OCI-LY7 (cell line): ENCODE measurements around the gene NAALADL2.

Source experiments
- EZH2phosphoT487 ChIP-seq: fragments of 200-600 bp; sonication (generic); IDR thresholded peaks from 2 replicates; pipeline ENCODE4 v1.6.1; 2018; ENCODE audit warnings: low read depth, borderline replicate concordance, mild to moderate bottlenecking, mixed run types, antibody characterized with exemption, low read length, moderate library complexity, mixed read lengths
- TF ChIP-seq, protein P1 (sequence below): fragments of 200-600 bp; sonication (generic); conservative IDR thresholded peaks from 2 replicates; pipeline ENCODE4 v1.5.1; 2014; ENCODE audit warnings: mild to moderate bottlenecking, antibody characterized with exemption, low read length, moderate library complexity, mixed read lengths

- TF ChIP-seq, protein P1, sequence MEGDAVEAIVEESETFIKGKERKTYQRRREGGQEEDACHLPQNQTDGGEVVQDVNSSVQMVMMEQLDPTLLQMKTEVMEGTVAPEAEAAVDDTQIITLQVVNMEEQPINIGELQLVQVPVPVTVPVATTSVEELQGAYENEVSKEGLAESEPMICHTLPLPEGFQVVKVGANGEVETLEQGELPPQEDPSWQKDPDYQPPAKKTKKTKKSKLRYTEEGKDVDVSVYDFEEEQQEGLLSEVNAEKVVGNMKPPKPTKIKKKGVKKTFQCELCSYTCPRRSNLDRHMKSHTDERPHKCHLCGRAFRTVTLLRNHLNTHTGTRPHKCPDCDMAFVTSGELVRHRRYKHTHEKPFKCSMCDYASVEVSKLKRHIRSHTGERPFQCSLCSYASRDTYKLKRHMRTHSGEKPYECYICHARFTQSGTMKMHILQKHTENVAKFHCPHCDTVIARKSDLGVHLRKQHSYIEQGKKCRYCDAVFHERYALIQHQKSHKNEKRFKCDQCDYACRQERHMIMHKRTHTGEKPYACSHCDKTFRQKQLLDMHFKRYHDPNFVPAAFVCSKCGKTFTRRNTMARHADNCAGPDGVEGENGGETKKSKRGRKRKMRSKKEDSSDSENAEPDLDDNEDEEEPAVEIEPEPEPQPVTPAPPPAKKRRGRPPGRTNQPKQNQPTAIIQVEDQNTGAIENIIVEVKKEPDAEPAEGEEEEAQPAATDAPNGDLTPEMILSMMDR, result no peak
- no peak for TF ChIP-seq EZH2phosphoT487
These were observed 363.2 kb downstream of the NAALADL2 start for GRCh38 chr3:175222356-175222755.
